Liver (tissue), 9 donors: ENCODE measurements around the gene TMIE. TPM values are rescaled to one million over a fixed set of nuclear protein-coding genes. Genes with fewer than 3 reads are reported as not detected.

ENCODE experiments used
- DNase-seq: peaks from one replicate; pipeline ENCODE4 v3.0.0-alpha.2; 2017; ENCODE audit warnings: low spot score
- H3K27ac ChIP-seq, 2 donors: one replicate each; pipeline ENCODE4 v1.7.0; 2013; ENCODE audit warnings: inconsistent platforms in 2 of 2, low read length in 2 of 2, control low read depth in 1 of 2, low read depth in 1 of 2, mild to moderate bottlenecking in 1 of 2
- H3K27me3 ChIP-seq, 4 donors: one replicate each; pipeline versions ENCODE4 v1.6.1 to v1.7.0; 2013; ENCODE audit warnings: low read length in 3 of 4, inconsistent platforms in 1 of 4, mild to moderate bottlenecking in 1 of 4, moderate library complexity in 1 of 4; ENCODE audit not compliant: control insufficient read depth in 4 of 4, insufficient read depth in 4 of 4
- H3K36me3 ChIP-seq, 4 donors: one replicate each; pipeline versions ENCODE4 v1.6.1 to v1.7.0; 2013; ENCODE audit warnings: low read length in 3 of 4, mild to moderate bottlenecking in 3 of 4, low read depth in 1 of 4, moderate library complexity in 1 of 4; ENCODE audit not compliant: control insufficient read depth in 4 of 4, insufficient read depth in 3 of 4
- H3K4me1 ChIP-seq, 4 donors: one replicate each; pipeline versions ENCODE4 v1.6.1 to v1.7.0; 2013; ENCODE audit warnings: low read length in 3 of 4, mild to moderate bottlenecking in 3 of 4, moderate library complexity in 1 of 4; ENCODE audit not compliant: control insufficient read depth in 4 of 4, insufficient read depth in 4 of 4
- H3K4me3 ChIP-seq, 3 donors: one replicate each; pipeline versions ENCODE4 v1.6.1 to v1.7.0; 2013; ENCODE audit warnings: low read length in 3 of 3, control low read depth in 1 of 3, low read depth in 1 of 3, mild to moderate bottlenecking in 1 of 3
- H3K9ac ChIP-seq, 2 donors: one replicate each; pipeline ENCODE4 v1.7.0; 2013; ENCODE audit warnings: low read length in 2 of 2, mild to moderate bottlenecking in 2 of 2, moderate library complexity in 2 of 2, control low read depth in 1 of 2, low read depth in 1 of 2
- H3K9me3 ChIP-seq, 4 donors: one replicate each; pipeline versions ENCODE4 v1.6.1 to v1.7.0; 2013; ENCODE audit warnings: low read length in 3 of 4; ENCODE audit not compliant: control insufficient read depth in 4 of 4
- ATF3 ChIP-seq: IDR thresholded peaks from 2 replicates; pipeline ENCODE4 v1.6.1; 2016; ENCODE audit warnings: antibody characterized with exemption
- EGR1 ChIP-seq, 2 donors: IDR thresholded peaks; 2 replicates each; pipeline ENCODE4 v1.6.1; 2016 to 2018; ENCODE audit warnings: antibody characterized with exemption in 2 of 2, low read depth in 2 of 2
- FOXA1 ChIP-seq: IDR thresholded peaks from 2 replicates; pipeline ENCODE4 v1.6.1; 2016; ENCODE audit warnings: antibody characterized with exemption
- FOXA2 ChIP-seq: IDR thresholded peaks from 2 replicates; pipeline ENCODE4 v1.6.1; 2016; ENCODE audit warnings: antibody characterized with exemption
- HNF4A ChIP-seq, 2 donors: conservative IDR thresholded peaks; 2 replicates each; pipeline ENCODE4 v1.6.1; 2016; ENCODE audit warnings: antibody characterized with exemption in 2 of 2, mild to moderate bottlenecking in 2 of 2
- HNF4G ChIP-seq: IDR thresholded peaks from 2 replicates; pipeline ENCODE4 v1.6.1; 2016; ENCODE audit warnings: antibody characterized with exemption
- JUND ChIP-seq, 2 donors: IDR thresholded peaks; 2 replicates each; pipeline ENCODE4 v1.6.1; 2016; ENCODE audit warnings: antibody characterized with exemption in 2 of 2
- NR2F2 ChIP-seq: IDR thresholded peaks from 2 replicates; pipeline ENCODE4 v1.6.1; 2016; ENCODE audit warnings: antibody characterized with exemption
- RXRA ChIP-seq, 2 donors: IDR thresholded peaks; 2 replicates each; pipeline ENCODE4 v1.6.1; 2017 to 2018; ENCODE audit warnings: antibody characterized with exemption in 2 of 2, mild to moderate bottlenecking in 1 of 2
- SP1 ChIP-seq: IDR thresholded peaks from 2 replicates; pipeline ENCODE4 v1.6.1; 2018; ENCODE audit warnings: antibody characterized with exemption, mild to moderate bottlenecking
- YY1 ChIP-seq: IDR thresholded peaks from 2 replicates; pipeline ENCODE4 v1.6.1; 2016; ENCODE audit warnings: antibody characterized with exemption, mild to moderate bottlenecking
- ZBTB33 ChIP-seq: IDR thresholded peaks from 2 replicates; pipeline ENCODE4 v1.6.1; 2016; ENCODE audit warnings: antibody characterized with exemption
- WGBS: extraction: QIAGEN DNeasy Blood & Tissue Kit; methylation state at CpG from one replicate; pipeline ENCODE4 v1.1.7; 2013; 5-methylcytosine and 5-hydroxymethylcytosine counted together
- polyA plus RNA-seq, 2 donors: library from polyadenylated mRNA; stranded (reverse) in 1 of 2; unstranded in 1 of 2; fragments of 200-250 nt in 1 of 2; fragments of >200 nt in 1 of 2; fragmentation: Nextera tagmentation in 1 of 2; extraction: Ambion mirVana in 1 of 2; gene quantifications; one replicate each; pipeline versions ENCODE4 v1.2.1 to v1.2.3, GENCODE V29; 2013 to 2015
- total RNA-seq, 2 donors: library from RNA; depleted of rRNA; stranded (reverse); fragments of >200 nt; gene quantifications; one replicate each; pipeline ENCODE4 v1.2.3, GENCODE V29; 2014
- TF ChIP-seq, protein P1 (sequence below): IDR thresholded peaks from 2 replicates; pipeline ENCODE4 v1.6.1; 2016; ENCODE audit warnings: antibody characterized with exemption, mild to moderate bottlenecking
- TF ChIP-seq, protein P2 (sequence below): IDR thresholded peaks from 2 replicates; pipeline ENCODE4 v1.6.1; 2016; ENCODE audit warnings: antibody characterized with exemption
- donor health status: healthy.
- donor health status: healthy.
- donor health status: healthy.
- donor health status: healthy.
- donor health status: healthy.

TMIE gene
- total and polyA plus RNA-seq, 4 donors = 0.13 to 0.26 (median 0.15) TPM

GRCh38 chr3:46710229-46710628 is 9.0 kb downstream of the TMIE start (continued):
- TF ChIP-seq, protein P1, sequence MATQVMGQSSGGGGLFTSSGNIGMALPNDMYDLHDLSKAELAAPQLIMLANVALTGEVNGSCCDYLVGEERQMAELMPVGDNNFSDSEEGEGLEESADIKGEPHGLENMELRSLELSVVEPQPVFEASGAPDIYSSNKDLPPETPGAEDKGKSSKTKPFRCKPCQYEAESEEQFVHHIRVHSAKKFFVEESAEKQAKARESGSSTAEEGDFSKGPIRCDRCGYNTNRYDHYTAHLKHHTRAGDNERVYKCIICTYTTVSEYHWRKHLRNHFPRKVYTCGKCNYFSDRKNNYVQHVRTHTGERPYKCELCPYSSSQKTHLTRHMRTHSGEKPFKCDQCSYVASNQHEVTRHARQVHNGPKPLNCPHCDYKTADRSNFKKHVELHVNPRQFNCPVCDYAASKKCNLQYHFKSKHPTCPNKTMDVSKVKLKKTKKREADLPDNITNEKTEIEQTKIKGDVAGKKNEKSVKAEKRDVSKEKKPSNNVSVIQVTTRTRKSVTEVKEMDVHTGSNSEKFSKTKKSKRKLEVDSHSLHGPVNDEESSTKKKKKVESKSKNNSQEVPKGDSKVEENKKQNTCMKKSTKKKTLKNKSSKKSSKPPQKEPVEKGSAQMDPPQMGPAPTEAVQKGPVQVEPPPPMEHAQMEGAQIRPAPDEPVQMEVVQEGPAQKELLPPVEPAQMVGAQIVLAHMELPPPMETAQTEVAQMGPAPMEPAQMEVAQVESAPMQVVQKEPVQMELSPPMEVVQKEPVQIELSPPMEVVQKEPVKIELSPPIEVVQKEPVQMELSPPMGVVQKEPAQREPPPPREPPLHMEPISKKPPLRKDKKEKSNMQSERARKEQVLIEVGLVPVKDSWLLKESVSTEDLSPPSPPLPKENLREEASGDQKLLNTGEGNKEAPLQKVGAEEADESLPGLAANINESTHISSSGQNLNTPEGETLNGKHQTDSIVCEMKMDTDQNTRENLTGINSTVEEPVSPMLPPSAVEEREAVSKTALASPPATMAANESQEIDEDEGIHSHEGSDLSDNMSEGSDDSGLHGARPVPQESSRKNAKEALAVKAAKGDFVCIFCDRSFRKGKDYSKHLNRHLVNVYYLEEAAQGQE = no peak
- no peak for TF ChIP-seq FOXA1

DNA sequence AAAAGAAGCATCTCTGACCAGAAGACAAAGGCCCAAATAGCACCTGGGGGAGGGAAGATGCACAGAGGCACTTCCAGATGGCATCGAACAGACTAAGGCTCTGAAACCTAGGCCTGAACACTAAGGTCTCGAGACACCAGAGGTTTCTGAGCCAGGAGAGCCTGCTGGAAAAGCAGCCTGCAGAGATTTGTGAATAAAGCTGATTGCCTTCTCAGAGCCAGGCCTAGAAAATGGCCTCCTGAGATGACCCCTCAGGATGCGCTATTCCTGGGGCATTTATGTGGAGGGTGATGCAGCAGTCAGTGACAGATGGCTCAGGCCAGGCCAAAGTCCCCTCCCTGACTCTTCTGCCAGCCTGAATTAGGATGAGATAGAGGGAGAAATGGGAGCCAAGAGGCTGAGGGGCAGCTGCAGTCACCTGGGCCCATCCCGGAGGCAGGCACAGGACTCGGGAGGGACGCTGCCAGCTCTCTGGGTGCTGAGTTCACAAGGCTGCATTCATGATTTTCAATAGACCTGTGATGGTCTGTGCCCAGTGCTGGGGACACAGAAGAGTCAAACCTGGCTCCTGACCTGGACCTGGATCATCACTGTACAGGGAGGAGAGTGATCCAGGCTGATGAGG is 9.6 kb downstream of the TMIE start:
- Histone ChIP-seq H3K4me1 (no peaks in the 10 kb centered on the region), H3K27ac (no peak overlapping the region), H3K9ac (no peak overlapping the region), H3K9me3 (no peaks in the 10 kb centered on the region), H3K27me3 (no peaks in the 10 kb centered on the region), H3K36me3 (no peaks in the 10 kb centered on the region), H3K4me3 (no peak overlapping the region)
- TF ChIP-seq RXRA (IDR thresholded peaks at IDR 0.05) = no peak
- TF ChIP-seq ATF3 = no peak
- no peak for TF ChIP-seq HNF4G
- TF ChIP-seq, protein P1 = no peak
- TF ChIP-seq NR2F2 = no peak
- no peak for TF ChIP-seq JUND (IDR thresholded peaks at IDR 0.05)
- TF ChIP-seq ZBTB33 = no peak
- no peak for DNase-seq
- 97% methylated on average over 6 of the region's 6 CpGs for WGBS

GRCh38 chr3:46711305-46711704 is 10.1 kb downstream of the TMIE start:
- H3K9me3 ChIP-seq = no peaks in the 10 kb centered on the region
- DNase-seq = no peak
- no peak overlapping the region for H3K27ac ChIP-seq
- no peak overlapping the region for H3K4me3 ChIP-seq
- WGBS = 91% methylated on average over 2 of the region's 2 CpGs
- no peak overlapping the region for H3K9ac ChIP-seq
- H3K36me3 ChIP-seq = no peaks in the 10 kb centered on the region
- H3K4me1 ChIP-seq = no peaks in the 10 kb centered on the region
- H3K27me3 ChIP-seq = no peaks in the 10 kb centered on the region
- TF ChIP-seq YY1 (no peak), SP1 (no peak), EGR1 (IDR thresholded peaks at IDR 0.05; ENCODE audit: low read depth in 2 of 2) (no peak), RXRA (IDR thresholded peaks at IDR 0.05) (no peak), JUND (IDR thresholded peaks at IDR 0.05) (no peak), NR2F2 (no peak), HNF4A (conservative IDR thresholded peaks at IDR 0.05) (no peak), FOXA2 (no peak), HNF4G (no peak), ZBTB33 (no peak)
- TF ChIP-seq, protein P2, sequence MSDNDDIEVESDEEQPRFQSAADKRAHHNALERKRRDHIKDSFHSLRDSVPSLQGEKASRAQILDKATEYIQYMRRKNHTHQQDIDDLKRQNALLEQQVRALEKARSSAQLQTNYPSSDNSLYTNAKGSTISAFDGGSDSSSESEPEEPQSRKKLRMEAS = no peak
- TF ChIP-seq, protein P1 = no peak
